Measurements from ENCODE around the gene MYO3B. TPM values are rescaled to one million over a fixed set of nuclear protein-coding genes. Genes with fewer than 3 reads are reported as not detected.

The MYO3B gene
- total and polyA plus RNA-seq, 2 donors (not counting 3 experiments of a cell fraction or from before 2014, with no cell fraction given) = 0.03 TPM; not detected in 1

- CTCF ChIA-PET = no interaction called here
- H4K20me1 ChIP-seq (replicated peaks; ENCODE audit: control insufficient read depth, extremely low read depth, insufficient read depth, low read length) = no peaks in the 10 kb centered on the region
- FAIRE-seq = no peak
Observed at GRCh38 chr2:170226216-170226615, 48.3 kb downstream of the MYO3B start.

More at GRCh38 chr2:170226216-170226615, 48.3 kb downstream of the MYO3B start:
- intact Hi-C loops (cut with micrococcal nuclease) (loop anchor here (10.0 kb wide), 1 partner anchor 151 kb away; no protein-coding TSS in a partner anchor), dilution Hi-C loops (cut with MboI; ENCODE audit: extremely low pct_ligation_motif_present, low sequenced_read_pairs) (no loop called here)
- no TSS peak for BruUV-seq (replicated peaks)
- TF ChIP-seq GATA2 (IDR thresholded peaks at IDR 0.05; ENCODE audit: insufficient read depth, insufficient read length, low read depth, low read length) = no peak
- no peak for TF ChIP-seq MYC (IDR thresholded peaks at IDR 0.05; ENCODE audit: low read depth, low read length)
- TF ChIP-seq CTCF (IDR thresholded peaks at IDR 0.05; ENCODE audit: extremely low read depth in 1 of 2, insufficient read depth in 1 of 2, low read depth in 1 of 2, low read length in 2 of 2) = no peak
- TF ChIP-seq POLR2A (IDR thresholded peaks at IDR 0.05; ENCODE audit: low read depth, low read length) = no peak
- H3K36me3 ChIP-seq (ENCODE audit: control insufficient read depth in 2 of 2, extremely low read depth in 1 of 2, insufficient read depth in 2 of 2, low read length in 2 of 2) = no peaks in the 10 kb centered on the region
- H3K27me3 ChIP-seq (ENCODE audit: control insufficient read depth in 2 of 2, insufficient read depth in 2 of 2, low read length in 2 of 2) = peaks cover 0 to 2% of the 10 kb centered on the region in 2 experiments
- H2AFZ ChIP-seq (ENCODE audit: low read depth, low read length) = no peak overlapping the region
- peaks cover 12% of the 10 kb centered on the region for H3K4me1 ChIP-seq (ENCODE audit: control insufficient read depth, extremely low read depth, insufficient read depth, low read length)
- H3K4me2 ChIP-seq (ENCODE audit: insufficient read depth, low read length) = no peak overlapping the region
- no peak overlapping the region for H3K9ac ChIP-seq (replicated peaks; ENCODE audit: extremely low read depth, insufficient read depth, low read length)
- H3K9me1 ChIP-seq (replicated peaks; ENCODE audit: control insufficient read depth, extremely low read depth, insufficient read depth, low read length) = no peaks in the 10 kb centered on the region
- no peak overlapping the region for H3K4me3 ChIP-seq (replicated peaks in 1 of 3; ENCODE audit: insufficient read depth in 1 of 3, low read depth in 1 of 3, low read length in 3 of 3)
- H3K27ac ChIP-seq (ENCODE audit: insufficient read depth, low read depth, low read length) = no peak overlapping the region
- H3K9me3 ChIP-seq (replicated peaks; ENCODE audit: control insufficient read depth, insufficient read depth, low read length) = no peaks in the 10 kb centered on the region
- POLR2A ChIA-PET = no interaction called here
- DNase-seq (ENCODE audit: low read depth, low spot score) = no peak
- no peaks in the 10 kb centered on the region for H3K79me2 ChIP-seq (ENCODE audit: control insufficient read depth, insufficient read depth, low read length)
